Astrocyte of the hippocampus (primary cell): ENCODE data around the gene ZNF761.
A peak's percentile ranks its signal among the peaks of the same experiment; 100 is the strongest.
"Not testable (repeated sequence)": the region's sequence is repeated elsewhere in the genome, so short reads cannot be mapped to it uniquely, and the experiment has no call there.

Source experiments
- DNase-seq: peaks from one replicate; pipeline ENCODE4 v3.0.0; 2011; ENCODE audit warnings: low read depth, low spot score

The ZNF761 gene

GRCh38 chr19:53431399-53432087 lies at the start of gene ZNF761:
TSS of gene ZNF761 (plus strand) at chr19:53431984. CDS start at chr19:53447269, 15,285 bp downstream.
- peak; percentile 97 for DNase-seq

- no peak for DNase-seq
Observed at GRCh38 chr19:53388168-53388567, 43.6 kb upstream of the ZNF761 start.

GRCh38 chr19:53388904-53389303 lies 42.9 kb upstream of the ZNF761 start:
- DNase-seq = no peak

- DNase-seq = no peak
Observed at GRCh38 chr19:53389571-53389970, 42.2 kb upstream of the ZNF761 start.

GRCh38 chr19:53389978-53390377 lies 41.8 kb upstream of the ZNF761 start:
- DNase-seq = no peak

- no peak for DNase-seq
Observed at GRCh38 chr19:53394522-53394973, 37.2 kb upstream of the ZNF761 start.

GRCh38 chr19:53394974-53395839 lies 36.6 kb upstream of the ZNF761 start, which contains the start of gene ZNF765:
TSS of gene ZNF765 (plus strand) at chr19:53395149. CDS start at chr19:53398016, 2,867 bp downstream.
- peak; percentile 98 for DNase-seq

- DNase-seq = not testable (repeated sequence)
Observed at GRCh38 chr19:53395840-53396524, 35.8 kb upstream of the ZNF761 start.

- DNase-seq = no peak
Observed at GRCh38 chr19:53396525-53396868, 35.3 kb upstream of the ZNF761 start.

GRCh38 chr19:53397918-53398317 lies 33.9 kb upstream of the ZNF761 start:
- not testable (repeated sequence) for DNase-seq

- no peak for DNase-seq
Observed at GRCh38 chr19:53409505-53410204, 22.1 kb upstream of the ZNF761 start.

- not testable (repeated sequence) for DNase-seq
Observed at GRCh38 chr19:53420520-53421315, 11.1 kb upstream of the ZNF761 start.

GRCh38 chr19:53422551-53422950 lies 9.2 kb upstream of the ZNF761 start:
- DNase-seq = no peak

GRCh38 chr19:53423074-53423473 lies 8.7 kb upstream of the ZNF761 start:
- not testable (repeated sequence) for DNase-seq

GRCh38 chr19:53423680-53424079 lies 8.1 kb upstream of the ZNF761 start:
- DNase-seq = peak; percentile 10

- DNase-seq = peak; percentile 78
Observed at GRCh38 chr19:53424968-53425597, 6.7 kb upstream of the ZNF761 start.

GRCh38 chr19:53432088-53432661 lies 391 bp downstream of the ZNF761 start:
- DNase-seq = peak; percentile 55

GRCh38 chr19:53443809-53444208 lies 12.0 kb downstream of the ZNF761 start:
- not testable (repeated sequence) for DNase-seq

GRCh38 chr19:53447196-53447595 lies 15.4 kb downstream of the ZNF761 start:
- DNase-seq = not testable (repeated sequence)

GRCh38 chr19:53455828-53456227 lies 24.0 kb downstream of the ZNF761 start:
- no peak for DNase-seq
